ENCODE results near the gene AGBL3.
"Not testable (repeated sequence)": the region's sequence is repeated elsewhere in the genome, so short reads cannot be mapped to it uniquely, and the experiment has no call there.

AGBL3 gene

GRCh38 chr7:134966691-134967090 lies 19.6 kb upstream of the AGBL3 start:
- DNase-seq, result no peak

- no peak for DNase-seq
These were observed 18.2 kb upstream of the AGBL3 start for GRCh38 chr7:134968110-134968509.

- DNase-seq, result not testable (repeated sequence)
These were observed 4.7 kb upstream of the AGBL3 start for GRCh38 chr7:134981645-134982044.

- no peak for DNase-seq
These were observed 380 bp upstream of the AGBL3 start for GRCh38 chr7:134985894-134986362.

GRCh38 chr7:134988161-134988560 lies 1.9 kb downstream of the AGBL3 start:
- DNase-seq, result no peak

- DNase-seq, result no peak
These were observed 5.4 kb downstream of the AGBL3 start for GRCh38 chr7:134991469-134992339.

GRCh38 chr7:134992626-134993179 lies 6.4 kb downstream of the AGBL3 start:
- no peak for DNase-seq

- DNase-seq, result no peak
These were observed 7.7 kb downstream of the AGBL3 start for GRCh38 chr7:134993877-134994456.

- no peak for DNase-seq
These were observed 9.2 kb downstream of the AGBL3 start for GRCh38 chr7:134995239-134996096.

GRCh38 chr7:134996097-134996550 lies 9.8 kb downstream of the AGBL3 start:
- DNase-seq, result no peak

GRCh38 chr7:134997214-134997885 lies 11.0 kb downstream of the AGBL3 start:
- no peak for DNase-seq

GRCh38 chr7:134999136-134999535 lies 12.8 kb downstream of the AGBL3 start:
- no peak for DNase-seq

- DNase-seq, result no peak
These were observed 15.3 kb downstream of the AGBL3 start for GRCh38 chr7:135001390-135002165.

GRCh38 chr7:135012229-135012628 lies 25.9 kb downstream of the AGBL3 start:
- DNase-seq, result no peak

- DNase-seq, result no peak
These were observed 37.3 kb downstream of the AGBL3 start for GRCh38 chr7:135023622-135024021.

- no peak for DNase-seq
These were observed 48.9 kb downstream of the AGBL3 start for GRCh38 chr7:135035252-135035651.

GRCh38 chr7:135067017-135067416 lies 80.7 kb downstream of the AGBL3 start:
- DNase-seq, result not testable (repeated sequence)

- DNase-seq, result no peak
These were observed 87.8 kb downstream of the AGBL3 start for GRCh38 chr7:135074096-135074495.

- no peak for DNase-seq
These were observed 88.2 kb downstream of the AGBL3 start for GRCh38 chr7:135074531-135074930.

GRCh38 chr7:135075716-135076115 lies 89.4 kb downstream of the AGBL3 start:
- DNase-seq, result no peak

GRCh38 chr7:135076882-135077281 lies 90.6 kb downstream of the AGBL3 start:
- DNase-seq, result no peak

GRCh38 chr7:135077642-135078041 lies 91.3 kb downstream of the AGBL3 start:
- DNase-seq, result no peak

Data from activated naive CD4-positive, alpha-beta T cell (primary cell).